CD8-positive, alpha-beta memory T cell (primary cell): ENCODE measurements around the gene CIB1. TPM values are rescaled to one million over a fixed set of nuclear protein-coding genes. Genes with fewer than 3 reads are reported as not detected.
"Not testable (repeated sequence)": the region's sequence is repeated elsewhere in the genome, so short reads cannot be mapped to it uniquely, and the experiment has no call there.

Experiments
- CTCF ChIA-PET: fragments of 350-600 bp; sonication (Branson Sonifier 250); formaldehyde crosslinking; loops from one replicate; lab custom pipeline; 2021; ENCODE audit warnings: antibody characterized with exemption; lab: Charles Lee
- POLR2A ChIA-PET: fragments of 350-600 bp; sonication (Branson Sonifier 250); formaldehyde crosslinking; loops from one replicate; lab custom pipeline; 2021; ENCODE audit warnings: antibody characterized with exemption; lab: Charles Lee
- DNase-seq, 5 donors: peaks; one replicate each; pipeline versions ENCODE4 v3.0.0 to v3.0.0-alpha.2; 2020 to 2022; ENCODE audit warnings: mixed read lengths in 1 of 5
- H3K27ac ChIP-seq: one replicate; pipeline ENCODE4 v1.7.0; 2013; ENCODE audit warnings: low read depth, mild to moderate bottlenecking, low read length, moderate library complexity
- H3K27me3 ChIP-seq: 2 replicates; pipeline ENCODE4 v1.7.0; 2013; ENCODE audit warnings: low read length, mild to moderate bottlenecking; ENCODE audit not compliant: insufficient read depth, poor library complexity, severe bottlenecking
- H3K36me3 ChIP-seq: 2 replicates; pipeline ENCODE4 v1.7.0; 2013; ENCODE audit warnings: mild to moderate bottlenecking, low read length, moderate library complexity; ENCODE audit not compliant: insufficient read depth
- H3K4me1 ChIP-seq: 2 replicates; pipeline ENCODE4 v1.7.0; 2013; ENCODE audit warnings: mild to moderate bottlenecking, low read length, moderate library complexity; ENCODE audit not compliant: insufficient read depth
- H3K4me3 ChIP-seq: 2 replicates; pipeline ENCODE4 v1.7.0; 2013; ENCODE audit warnings: mild to moderate bottlenecking, low read length
- H3K9me3 ChIP-seq: 2 replicates; pipeline ENCODE4 v1.7.0; 2013; ENCODE audit warnings: mild to moderate bottlenecking, low read length
- H3K27ac Mint-ChIP-seq, 8 donors: one replicate each; pipeline ENCODE4 v1.8.0; 2020 to 2021; ENCODE audit warnings: mixed read lengths in 8 of 8, mild to moderate bottlenecking in 6 of 8, inconsistent platforms in 3 of 8, moderate library complexity in 3 of 8
- H3K27me3 Mint-ChIP-seq, 2 donors: one replicate each; pipeline ENCODE4 v1.8.0; 2020 to 2021; ENCODE audit warnings: mixed read lengths in 2 of 2, mild to moderate bottlenecking in 1 of 2, moderate library complexity in 1 of 2
- H3K36me3 Mint-ChIP-seq, 3 donors: one replicate each; pipeline ENCODE4 v1.8.0; 2020 to 2021; ENCODE audit warnings: mixed read lengths in 3 of 3, inconsistent platforms in 1 of 3, mild to moderate bottlenecking in 1 of 3
- H3K4me1 Mint-ChIP-seq, 3 donors: one replicate each; pipeline ENCODE4 v1.8.0; 2020 to 2021; ENCODE audit warnings: mixed read lengths in 3 of 3, inconsistent platforms in 1 of 3, mild to moderate bottlenecking in 1 of 3
- H3K4me3 Mint-ChIP-seq, 7 donors: one replicate each; pipeline ENCODE4 v1.8.0; 2020 to 2021; ENCODE audit warnings: mixed read lengths in 7 of 7, mild to moderate bottlenecking in 6 of 7, moderate library complexity in 4 of 7, inconsistent platforms in 2 of 7
- H3K9me3 Mint-ChIP-seq, 5 donors: one replicate each; pipeline ENCODE4 v1.8.0; 2020 to 2022; ENCODE audit warnings: mixed read lengths in 5 of 5, mild to moderate bottlenecking in 3 of 5, moderate library complexity in 2 of 5, inconsistent platforms in 1 of 5
- polyA plus RNA-seq: library from polyadenylated mRNA; unstranded; fragments of 300-500 nt; fragmentation: Illumina TruSeq; gene quantifications from one replicate; pipeline ENCODE4 v1.2.3, GENCODE V29; 2021
- total RNA-seq, 2 experiments: library from RNA; stranded (reverse); gene quantifications; one replicate each; pipeline ENCODE4 v1.2.3, GENCODE V29; 2021

CIB1 gene
- total RNA-seq, result 100 to 1,000 TPM; 162 to 166 TPM
- polyA plus RNA-seq, result 251 TPM

- peak within 1 kb of the TSS; percentile 84 to 98 (median 91) for H3K4me3 Mint-ChIP-seq
- Histone ChIP-seq H3K4me3 (peak within 1 kb of the TSS; percentile 90), H3K4me1 (peaks cover 51% of the 10 kb centered on the region), H3K9me3 (no peaks in the 10 kb centered on the region), H3K27ac (peak within 1 kb of the TSS; percentile 92), H3K36me3 (peaks cover 21% of the 10 kb centered on the region), H3K27me3 (no peaks in the 10 kb centered on the region)
- POLR2A ChIA-PET, result interaction anchor here (0.7 to 5.0 kb wide), 11 partner anchors 9 to 670 kb away, joined by 3 to 39 read pairs (median 5); partner anchors contain the start of genes AP3S2, IDH2, IQGAP1 and MAN2A2
- H3K4me1 Mint-ChIP-seq, result peaks cover 57 to 65% (median 60%) of the 10 kb centered on the region in 3 donors
- peaks cover 0 to 1% of the 10 kb centered on the region in 2 donors for H3K27me3 Mint-ChIP-seq
- DNase-seq, result peak; percentile 94 to 99 (median 97)
- no peaks in the 10 kb centered on the region for H3K9me3 Mint-ChIP-seq
- H3K27ac Mint-ChIP-seq, result peak within 1 kb of the TSS; percentile 96 to 100 (median 100)
- H3K36me3 Mint-ChIP-seq, result peaks cover 8 to 68% (median 22%) of the 10 kb centered on the region in 3 donors
- CTCF ChIA-PET, result interaction anchor here (0.9 to 1.9 kb wide), 16 partner anchors 12 to 701 kb away, joined by 3 to 10 read pairs (median 5); partner anchors contain the start of genes HDDC3, IDH2, MAN2A2 and NGRN
Observed at GRCh38 chr15:90233387-90234095, at the start of gene CIB1. Gene CIB1 (minus strand): TSS chr15:90233941. CDS start chr15:90233885, 56 bp downstream.

- H3K27me3 Mint-ChIP-seq, H3K4me3 Mint-ChIP-seq, H3K4me3 ChIP-seq, H3K27me3 ChIP-seq, H3K4me1 Mint-ChIP-seq, H3K4me1 ChIP-seq, H3K27ac Mint-ChIP-seq, H3K9me3 ChIP-seq, H3K36me3 ChIP-seq, H3K27ac ChIP-seq, H3K36me3 Mint-ChIP-seq, DNase-seq, H3K9me3 Mint-ChIP-seq: not testable (repeated sequence)
- ChIA-PET CTCF (interaction anchor here (1.3 kb wide), 1 partner anchor 139 kb away, joined by 3 read pairs; no protein-coding TSS in a partner anchor), POLR2A (interaction anchor here (0.8 kb wide), 1 partner anchor 94 kb away, joined by 3 read pairs; no protein-coding TSS in a partner anchor)
Observed at GRCh38 chr15:90281637-90282036, 47.9 kb upstream of the CIB1 start.

GRCh38 chr15:90280743-90281142 lies 47.0 kb upstream of the CIB1 start:
- H3K4me1 ChIP-seq, H3K9me3 Mint-ChIP-seq, H3K36me3 ChIP-seq, H3K27ac ChIP-seq, CTCF ChIA-PET, H3K27me3 ChIP-seq, H3K4me3 Mint-ChIP-seq, H3K9me3 ChIP-seq, H3K27me3 Mint-ChIP-seq, DNase-seq, H3K4me3 ChIP-seq, POLR2A ChIA-PET, H3K27ac Mint-ChIP-seq, H3K36me3 Mint-ChIP-seq, H3K4me1 Mint-ChIP-seq: not testable (repeated sequence)

- H3K4me3 Mint-ChIP-seq, CTCF ChIA-PET, H3K9me3 Mint-ChIP-seq, H3K27me3 ChIP-seq, POLR2A ChIA-PET, H3K27ac ChIP-seq, H3K36me3 ChIP-seq, H3K27me3 Mint-ChIP-seq, H3K4me1 ChIP-seq, H3K27ac Mint-ChIP-seq, H3K4me1 Mint-ChIP-seq, DNase-seq, H3K4me3 ChIP-seq, H3K9me3 ChIP-seq: not testable (repeated sequence)
- H3K36me3 Mint-ChIP-seq, result peaks cover 0 to 18% (median 2%) of the 10 kb centered on the region in 3 donors
Observed at GRCh38 chr15:90278467-90278866, 44.7 kb upstream of the CIB1 start.

- Mint-ChIP-seq H3K27me3 (no peaks in the 10 kb centered on the region), H3K4me3 (no peak overlapping the region), H3K9me3 (no peaks in the 10 kb centered on the region), H3K36me3 (peaks cover 4 to 74% (median 26%) of the 10 kb centered on the region in 3 donors), H3K4me1 (peaks cover 48 to 66% (median 63%) of the 10 kb centered on the region in 3 donors), H3K27ac (peak overlapping the region in 7 of 8 donors; percentile 7 to 84 (median 66))
- Histone ChIP-seq H3K9me3 (no peaks in the 10 kb centered on the region), H3K27ac (no peak overlapping the region), H3K36me3 (peaks cover 33% of the 10 kb centered on the region), H3K4me3 (no peak overlapping the region), H3K4me1 (peaks cover 41% of the 10 kb centered on the region), H3K27me3 (no peaks in the 10 kb centered on the region)
- ChIA-PET CTCF (interaction anchor here (0.6 to 2.4 kb wide), 3 partner anchors 21 to 202 kb away, joined by 3 to 7 read pairs (median 4); no protein-coding TSS in a partner anchor), POLR2A (no interaction called here)
- DNase-seq, result no peak
Observed at GRCh38 chr15:90271459-90272166, 37.9 kb upstream of the CIB1 start.

GRCh38 chr15:90270502-90271150 lies 36.9 kb upstream of the CIB1 start:
- Histone ChIP-seq H3K9me3 (no peaks in the 10 kb centered on the region), H3K27me3 (no peaks in the 10 kb centered on the region), H3K27ac (no peak overlapping the region), H3K4me3 (no peak overlapping the region), H3K36me3 (peaks cover 33% of the 10 kb centered on the region), H3K4me1 (peaks cover 43% of the 10 kb centered on the region)
- H3K4me3 Mint-ChIP-seq, result peak overlapping the region in 5 of 7 donors; percentile 8 to 80 (median 58)
- H3K9me3 Mint-ChIP-seq, result no peaks in the 10 kb centered on the region
- ChIA-PET CTCF (interaction anchor here (0.6 to 0.9 kb wide), 2 partner anchors 40 to 201 kb away, joined by 3 to 4 read pairs; no protein-coding TSS in a partner anchor), POLR2A (no interaction called here)
- peak overlapping the region; percentile 10 to 89 (median 52) for H3K27ac Mint-ChIP-seq
- peaks cover 4 to 77% (median 26%) of the 10 kb centered on the region in 3 donors for H3K36me3 Mint-ChIP-seq
- H3K27me3 Mint-ChIP-seq, result no peaks in the 10 kb centered on the region
- peaks cover 55 to 69% (median 66%) of the 10 kb centered on the region in 3 donors for H3K4me1 Mint-ChIP-seq
- no peak for DNase-seq

- H3K27ac ChIP-seq, result no peak overlapping the region
- H3K4me1 Mint-ChIP-seq, result peaks cover 62 to 82% (median 81%) of the 10 kb centered on the region in 3 donors
- peak overlapping the region in 7 of 8 donors; percentile 14 to 100 (median 77) for H3K27ac Mint-ChIP-seq
- CTCF ChIA-PET, result interaction anchor here (1.0 to 1.8 kb wide), 5 partner anchors 15 to 52 kb away, joined by 3 to 4 read pairs (median 3); partner anchors contain the start of genes CIB1 and GDPGP1
- H3K9me3 Mint-ChIP-seq, result no peaks in the 10 kb centered on the region
- no peak overlapping the region for H3K4me3 ChIP-seq
- H3K27me3 Mint-ChIP-seq, result no peaks in the 10 kb centered on the region
- H3K36me3 ChIP-seq, result peaks cover 33% of the 10 kb centered on the region
- H3K4me3 Mint-ChIP-seq, result peak overlapping the region; percentile 72 to 99 (median 95)
- no peak for DNase-seq
- H3K27me3 ChIP-seq, result no peaks in the 10 kb centered on the region
- POLR2A ChIA-PET, result interaction anchor here (0.5 kb wide), 1 partner anchor 22 kb away, joined by 3 read pairs; no protein-coding TSS in a partner anchor
- H3K36me3 Mint-ChIP-seq, result peaks cover 4 to 67% (median 23%) of the 10 kb centered on the region in 3 donors
- H3K4me1 ChIP-seq, result peaks cover 54% of the 10 kb centered on the region
- no peaks in the 10 kb centered on the region for H3K9me3 ChIP-seq
Observed at GRCh38 chr15:90268415-90268814, 34.7 kb upstream of the CIB1 start.
